B cell (primary cell): ENCODE measurements around the gene PPP2R2D. TPM values are rescaled to one million over a fixed set of nuclear protein-coding genes. Genes with fewer than 3 reads are reported as not detected.

ENCODE experiments used
- ATAC-seq: fragments of 200-7000 bp; cut with Tn5 transposase; one replicate; pipeline ENCODE4 v1.10.0; 2021; ENCODE audit warnings: low read depth, mild to moderate bottlenecking, moderate number of reproducible peaks, moderate library complexity
- CTCF ChIA-PET: fragments of 350-600 bp; sonication (Branson Sonifier 250); formaldehyde crosslinking; loops from one replicate; lab custom pipeline; 2021; ENCODE audit warnings: antibody characterized with exemption, inconsistent platforms; lab: Charles Lee
- POLR2A ChIA-PET: fragments of 350-600 bp; sonication (Branson Sonifier 250); formaldehyde crosslinking; loops from one replicate; lab custom pipeline; 2021; ENCODE audit warnings: antibody characterized with exemption; lab: Charles Lee
- DNase-seq: peaks from one replicate; pipeline ENCODE4 v3.0.0; 2013
- H2AFZ ChIP-seq: 2 replicates; pipeline ENCODE4 v1.6.1; 2012; ENCODE audit warnings: mild to moderate bottlenecking, low read depth, low read length; ENCODE audit not compliant: insufficient read depth, poor library complexity, severe bottlenecking
- H3K27ac ChIP-seq, 2 donors: 1 replicate in 1 of 2; 2 replicates in 1 of 2; pipeline ENCODE4 v1.5.1; 2012 to 2013; ENCODE audit warnings: low read length in 2 of 2, mild to moderate bottlenecking in 2 of 2, moderate library complexity in 1 of 2
- H3K27me3 ChIP-seq, 4 experiments: fragments of 200-600 bp in 1 of 4; sonication (generic) in 1 of 4; replicated peaks in 1 of 4; 1 replicate in 2 of 4; 2 replicates in 2 of 4; pipeline versions ENCODE4 v1.6.1 to v1.7.0; 2013 to 2016; ENCODE audit warnings: low read length in 3 of 4, mild to moderate bottlenecking in 2 of 4, mixed read lengths in 1 of 4, moderate library complexity in 1 of 4; ENCODE audit not compliant: insufficient read depth in 4 of 4, control insufficient read depth in 3 of 4; ENCODE audit errors: control extremely low read depth in 1 of 4
- H3K36me3 ChIP-seq, 2 experiments: replicated peaks in 1 of 2; 1 replicate in 1 of 2; 2 replicates in 1 of 2; pipeline versions ENCODE4 v1.6.1 to v1.7.1; 2013; ENCODE audit warnings: low read length in 1 of 2; ENCODE audit not compliant: insufficient read depth in 2 of 2, control insufficient read depth in 1 of 2; ENCODE audit errors: control extremely low read depth in 1 of 2, extremely low read depth in 1 of 2
- H3K4me1 ChIP-seq, 2 donors: fragments of 200-600 bp in 1 of 2; sonication (generic) in 1 of 2; 1 replicate in 1 of 2; 2 replicates in 1 of 2; pipeline versions ENCODE4 v1.5.1 to v1.6.1; 2013 to 2017; ENCODE audit warnings: low read length in 2 of 2; ENCODE audit not compliant: control insufficient read depth in 2 of 2, insufficient read depth in 2 of 2
- H3K4me2 ChIP-seq: replicated peaks from 2 replicates; pipeline ENCODE3; 2012; ENCODE audit warnings: mild to moderate bottlenecking, low read depth, low read length; ENCODE audit not compliant: poor library complexity, severe bottlenecking
- H3K4me3 ChIP-seq, 5 experiments: fragments of 200-600 bp in 1 of 5; sonication (generic) in 1 of 5; 1 replicate in 3 of 5; 2 replicates in 2 of 5; pipeline versions ENCODE4 v1.5.1 to v1.7.0; 2011 to 2016; ENCODE audit warnings: low read length in 4 of 5, mild to moderate bottlenecking in 4 of 5, low read depth in 2 of 5, control low read depth in 1 of 5, moderate library complexity in 1 of 5; ENCODE audit not compliant: insufficient read depth in 1 of 5; ENCODE audit errors: control extremely low read depth in 1 of 5, extremely low read depth in 1 of 5
- H3K79me2 ChIP-seq: fragments of 200-600 bp; sonication (generic); one replicate; pipeline ENCODE4 v1.6.0; 2016; ENCODE audit warnings: low read length; ENCODE audit not compliant: control insufficient read depth, insufficient read depth
- H3K9ac ChIP-seq: fragments of 200-600 bp; sonication (generic); 2 replicates; pipeline ENCODE4 v1.6.1; 2017; ENCODE audit warnings: mild to moderate bottlenecking, low read length, moderate library complexity
- H3K9me3 ChIP-seq, 3 donors: one replicate each; pipeline versions ENCODE4 v1.6.1 to v1.7.1; 2013; ENCODE audit warnings: low read length in 2 of 3; ENCODE audit not compliant: control insufficient read depth in 2 of 3, insufficient read depth in 1 of 3; ENCODE audit errors: control extremely low read depth in 1 of 3
- H4K20me1 ChIP-seq: 2 replicates; pipeline ENCODE4 v1.6.0; 2012; ENCODE audit warnings: mild to moderate bottlenecking, low read length; ENCODE audit not compliant: insufficient read depth, control insufficient read depth, poor library complexity, severe bottlenecking
- H3K27ac Mint-ChIP-seq: one replicate; pipeline ENCODE4 v1.8.0; 2021; ENCODE audit warnings: mixed read lengths
- H3K27me3 Mint-ChIP-seq: one replicate; pipeline ENCODE4 v1.8.0; 2021; ENCODE audit warnings: mixed read lengths
- H3K4me1 Mint-ChIP-seq: one replicate; pipeline ENCODE4 v1.8.0; 2021; ENCODE audit warnings: mixed read lengths
- H3K4me3 Mint-ChIP-seq: one replicate; pipeline ENCODE4 v1.8.0; 2021; ENCODE audit warnings: mixed read lengths
- H3K9me3 Mint-ChIP-seq: one replicate; pipeline ENCODE4 v1.8.0; 2022; ENCODE audit warnings: mixed read lengths; ENCODE audit not compliant: insufficient read depth
- EZH2 ChIP-seq: IDR thresholded peaks from 2 replicates; pipeline ENCODE4 v1.6.1; 2012; ENCODE audit warnings: borderline replicate concordance, low read depth, mild to moderate bottlenecking, moderate library complexity, low read length; ENCODE audit not compliant: insufficient read depth, poor library complexity, severe bottlenecking
- WGBS: methylation state at CpG from one replicate; pipeline ENCODE4 v1.1.5; 2013; ENCODE audit warnings: missing lambda C conversion rate; ENCODE audit not compliant: insufficient coverage; 5-methylcytosine and 5-hydroxymethylcytosine counted together
- intact Hi-C: fragments of 100-400 bp; cut with micrococcal nuclease; formaldehyde crosslinking; loops from one replicate; pipeline ENCODE4 v1.10.0; 2022
- polyA plus RNA-seq: library from polyadenylated mRNA; depleted of rRNA; stranded (reverse); fragments of >200 nt; gene quantifications from 2 replicates; pipeline ENCODE4 v1.2.3, GENCODE V29; 2012
- total RNA-seq, 2 donors: library from RNA; stranded (reverse); fragments of 120-200 nt in 1 of 2; gene quantifications; 1 replicate in 1 of 2; 2 replicates in 1 of 2; pipeline versions ENCODE4 v1.2.3 to v1.2.4, GENCODE V29; 2013 to 2022
- TF ChIP-seq, protein P1 (sequence below): fragments of 200-600 bp; IDR thresholded peaks from one replicate; pipeline ENCODE4 v1.8.0; 2022; ENCODE audit warnings: antibody characterized with exemption, mild to moderate bottlenecking

The PPP2R2D gene
- total and polyA plus RNA-seq, 2 donors (not counting 1 experiment from before 2014, with no cell fraction given): 25.8 to 45.6 TPM

DNA sequence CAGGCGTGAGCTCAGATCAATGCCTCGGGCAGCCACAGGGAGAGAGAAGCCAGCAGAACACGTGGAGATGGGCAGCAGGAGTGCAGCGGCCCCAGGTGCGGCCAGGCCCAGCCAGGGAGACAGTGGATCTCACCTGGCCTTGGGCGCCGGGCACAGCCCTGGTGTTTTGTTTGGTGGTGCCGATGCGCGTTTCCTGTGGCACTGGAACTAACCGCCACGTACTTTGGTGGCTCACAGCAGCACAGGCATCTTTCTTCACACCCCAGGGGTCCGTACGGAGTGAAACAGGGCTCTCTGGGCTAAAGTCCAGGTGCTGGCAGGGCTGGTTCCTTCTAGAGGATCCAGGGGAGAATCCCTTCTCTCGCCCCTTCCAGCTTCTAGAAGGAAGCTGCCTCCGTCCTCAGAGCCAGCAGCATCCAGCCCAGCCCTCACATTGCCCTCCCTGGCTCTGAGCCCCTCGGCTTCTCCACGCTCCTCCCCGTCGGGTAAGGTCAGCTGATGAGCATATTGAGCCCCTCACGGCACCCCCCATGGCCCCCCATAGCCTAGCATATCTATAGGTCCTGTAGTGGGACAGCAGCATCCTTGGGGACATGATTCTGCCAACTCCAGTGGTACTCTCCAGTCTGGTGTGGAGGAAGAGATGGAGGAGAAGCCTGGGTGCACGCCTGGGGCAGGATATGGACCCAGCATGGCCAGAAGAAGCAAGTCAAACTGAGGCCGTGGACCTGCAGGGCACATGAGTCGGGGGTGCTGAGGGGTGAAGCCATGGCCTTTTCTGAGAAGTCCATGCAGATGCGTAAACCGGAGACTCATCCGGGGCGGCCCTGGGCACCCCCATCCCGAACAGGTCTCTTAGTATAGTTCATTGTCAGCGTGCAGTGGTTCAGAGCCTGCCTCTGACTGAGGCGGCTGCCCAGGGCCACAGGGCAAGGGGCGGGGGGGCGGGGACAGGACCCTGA, 43.4 kb upstream of the PPP2R2D start:
- CTCF ChIA-PET: no interaction called here
- no peak overlapping the region for H3K4me3 ChIP-seq
- intact Hi-C loops: no loop called here
- DNase-seq: no peak
- H3K4me1 ChIP-seq: no peaks in the 10 kb centered on the region
- TF ChIP-seq, protein P1, sequence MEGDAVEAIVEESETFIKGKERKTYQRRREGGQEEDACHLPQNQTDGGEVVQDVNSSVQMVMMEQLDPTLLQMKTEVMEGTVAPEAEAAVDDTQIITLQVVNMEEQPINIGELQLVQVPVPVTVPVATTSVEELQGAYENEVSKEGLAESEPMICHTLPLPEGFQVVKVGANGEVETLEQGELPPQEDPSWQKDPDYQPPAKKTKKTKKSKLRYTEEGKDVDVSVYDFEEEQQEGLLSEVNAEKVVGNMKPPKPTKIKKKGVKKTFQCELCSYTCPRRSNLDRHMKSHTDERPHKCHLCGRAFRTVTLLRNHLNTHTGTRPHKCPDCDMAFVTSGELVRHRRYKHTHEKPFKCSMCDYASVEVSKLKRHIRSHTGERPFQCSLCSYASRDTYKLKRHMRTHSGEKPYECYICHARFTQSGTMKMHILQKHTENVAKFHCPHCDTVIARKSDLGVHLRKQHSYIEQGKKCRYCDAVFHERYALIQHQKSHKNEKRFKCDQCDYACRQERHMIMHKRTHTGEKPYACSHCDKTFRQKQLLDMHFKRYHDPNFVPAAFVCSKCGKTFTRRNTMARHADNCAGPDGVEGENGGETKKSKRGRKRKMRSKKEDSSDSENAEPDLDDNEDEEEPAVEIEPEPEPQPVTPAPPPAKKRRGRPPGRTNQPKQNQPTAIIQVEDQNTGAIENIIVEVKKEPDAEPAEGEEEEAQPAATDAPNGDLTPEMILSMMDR: no peak
- no peak for TF ChIP-seq EZH2
- Mint-ChIP-seq H3K4me1 (no peaks in the 10 kb centered on the region), H3K27ac (no peak overlapping the region), H3K27me3 (peaks cover 13% of the 10 kb centered on the region), H3K9me3 (no peaks in the 10 kb centered on the region), H3K4me3 (no peak overlapping the region)
- WGBS: 82% methylated on average over 32 of the region's 33 CpGs
- ATAC-seq: no peak
- no peak overlapping the region for H3K4me2 ChIP-seq
- H3K9ac ChIP-seq: no peak overlapping the region
- no peaks in the 10 kb centered on the region for H4K20me1 ChIP-seq
- H3K36me3 ChIP-seq: no peaks in the 10 kb centered on the region
- H3K27ac ChIP-seq: no peak overlapping the region
- H3K79me2 ChIP-seq: no peaks in the 10 kb centered on the region
- peaks cover 0 to 4% (median 0%) of the 10 kb centered on the region in 4 experiments for H3K27me3 ChIP-seq
- POLR2A ChIA-PET: no interaction called here
- H2AFZ ChIP-seq: no peak overlapping the region
- H3K9me3 ChIP-seq: no peaks in the 10 kb centered on the region

DNA sequence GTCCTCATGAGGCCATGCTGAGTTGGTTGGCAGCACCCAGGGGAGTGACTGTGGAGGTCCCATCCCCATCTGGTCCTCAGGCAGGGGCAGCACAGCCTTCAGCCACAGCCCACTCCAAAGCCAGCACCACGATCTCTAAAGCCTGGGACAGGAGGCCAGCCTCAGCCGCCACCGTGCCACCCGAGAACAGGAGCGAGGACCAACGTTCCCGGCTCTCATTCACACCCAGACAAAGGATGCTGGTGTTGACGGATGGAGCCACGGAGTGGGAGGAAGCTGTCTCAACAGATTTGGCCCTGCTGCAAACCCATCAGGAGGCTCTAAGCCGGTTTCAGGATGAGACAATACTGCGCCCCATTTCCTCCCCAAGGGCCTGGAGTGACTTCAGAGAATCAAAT, 42.7 kb upstream of the PPP2R2D start:
- CTCF ChIA-PET: no interaction called here

More for the DNA sequence above, 42.7 kb upstream of the PPP2R2D start:
- Mint-ChIP-seq H3K27ac (no peak overlapping the region), H3K27me3 (peaks cover 13% of the 10 kb centered on the region), H3K4me3 (no peak overlapping the region), H3K4me1 (no peaks in the 10 kb centered on the region), H3K9me3 (no peaks in the 10 kb centered on the region)
- no peaks in the 10 kb centered on the region for H3K4me1 ChIP-seq
- no peaks in the 10 kb centered on the region for H3K79me2 ChIP-seq
- no peak overlapping the region for H3K9ac ChIP-seq
- no peak overlapping the region for H3K27ac ChIP-seq
- TF ChIP-seq, protein P1: no peak
- no peak for TF ChIP-seq EZH2
- H3K4me3 ChIP-seq: no peak overlapping the region
- WGBS: 79% methylated on average over 11 of the region's 11 CpGs
- H3K36me3 ChIP-seq: no peaks in the 10 kb centered on the region
- no peak for ATAC-seq
- H2AFZ ChIP-seq: no peak overlapping the region
- POLR2A ChIA-PET: no interaction called here
- intact Hi-C loops: no loop called here
- H3K4me2 ChIP-seq: no peak overlapping the region
- peaks cover 0 to 4% (median 0%) of the 10 kb centered on the region in 4 experiments for H3K27me3 ChIP-seq
- H3K9me3 ChIP-seq: no peaks in the 10 kb centered on the region
- no peaks in the 10 kb centered on the region for H4K20me1 ChIP-seq
- no peak for DNase-seq
